ENCODE results near the gene LRRC74A.

- no peak for TF ChIP-seq POLR3G (IDR thresholded peaks at IDR 0.05; ENCODE audit: extremely low read depth, insufficient read length, insufficient replicate concordance)
- no peak for TF ChIP-seq CXXC5 (CRISPR knock-in tag; IDR thresholded peaks at IDR 0.05)
- TF ChIP-seq MLX (CRISPR knock-in tag; conservative IDR thresholded peaks at IDR 0.05), result no peak
Measured at GRCh38 chr14:76877871-76878270, 51.7 kb downstream of the LRRC74A start.

All from K562 (cell line).